ENCODE data around the gene SMC1B. TPM values are rescaled to one million over a fixed set of nuclear protein-coding genes. Genes with fewer than 3 reads are reported as not detected.

SMC1B gene
- total and polyA plus RNA-seq, 4 donors = 0.02 to 0.05 TPM; not detected in 2

GRCh38 chr22:45343143-45343542 is 70.3 kb downstream of the SMC1B start:
- Histone ChIP-seq H3K9me3 (ENCODE audit: control insufficient read depth in 4 of 4, low read length in 3 of 4) (no peaks in the 10 kb centered on the region), H3K4me3 (ENCODE audit: low read depth in 1 of 3, low read length in 3 of 3) (no peak overlapping the region), H3K27ac (ENCODE audit: low read depth in 1 of 2, low read length in 2 of 2) (no peak overlapping the region), H3K4me1 (ENCODE audit: control insufficient read depth in 4 of 4, insufficient read depth in 4 of 4, low read length in 3 of 4) (no peaks in the 10 kb centered on the region), H3K9ac (ENCODE audit: low read depth in 1 of 2, low read length in 2 of 2) (no peak overlapping the region), H3K27me3 (ENCODE audit: control insufficient read depth in 4 of 4, insufficient read depth in 4 of 4, low read length in 3 of 4) (no peaks in the 10 kb centered on the region), H3K36me3 (ENCODE audit: control insufficient read depth in 4 of 4, insufficient read depth in 3 of 4, low read depth in 1 of 4, low read length in 3 of 4) (peaks cover 0 to 19% (median 4%) of the 10 kb centered on the region in 4 donors)
- no peak for DNase-seq (ENCODE audit: low spot score)
- WGBS = 83% methylated on average over 8 of the region's 8 CpGs
- peak; percentile 77 for TF ChIP-seq NR2F2 (IDR thresholded peaks at IDR 0.05)
- TF ChIP-seq, protein P1, sequence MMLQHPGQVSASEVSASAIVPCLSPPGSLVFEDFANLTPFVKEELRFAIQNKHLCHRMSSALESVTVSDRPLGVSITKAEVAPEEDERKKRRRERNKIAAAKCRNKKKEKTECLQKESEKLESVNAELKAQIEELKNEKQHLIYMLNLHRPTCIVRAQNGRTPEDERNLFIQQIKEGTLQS (IDR thresholded peaks at IDR 0.05) = no peak
- TF ChIP-seq, protein P2, sequence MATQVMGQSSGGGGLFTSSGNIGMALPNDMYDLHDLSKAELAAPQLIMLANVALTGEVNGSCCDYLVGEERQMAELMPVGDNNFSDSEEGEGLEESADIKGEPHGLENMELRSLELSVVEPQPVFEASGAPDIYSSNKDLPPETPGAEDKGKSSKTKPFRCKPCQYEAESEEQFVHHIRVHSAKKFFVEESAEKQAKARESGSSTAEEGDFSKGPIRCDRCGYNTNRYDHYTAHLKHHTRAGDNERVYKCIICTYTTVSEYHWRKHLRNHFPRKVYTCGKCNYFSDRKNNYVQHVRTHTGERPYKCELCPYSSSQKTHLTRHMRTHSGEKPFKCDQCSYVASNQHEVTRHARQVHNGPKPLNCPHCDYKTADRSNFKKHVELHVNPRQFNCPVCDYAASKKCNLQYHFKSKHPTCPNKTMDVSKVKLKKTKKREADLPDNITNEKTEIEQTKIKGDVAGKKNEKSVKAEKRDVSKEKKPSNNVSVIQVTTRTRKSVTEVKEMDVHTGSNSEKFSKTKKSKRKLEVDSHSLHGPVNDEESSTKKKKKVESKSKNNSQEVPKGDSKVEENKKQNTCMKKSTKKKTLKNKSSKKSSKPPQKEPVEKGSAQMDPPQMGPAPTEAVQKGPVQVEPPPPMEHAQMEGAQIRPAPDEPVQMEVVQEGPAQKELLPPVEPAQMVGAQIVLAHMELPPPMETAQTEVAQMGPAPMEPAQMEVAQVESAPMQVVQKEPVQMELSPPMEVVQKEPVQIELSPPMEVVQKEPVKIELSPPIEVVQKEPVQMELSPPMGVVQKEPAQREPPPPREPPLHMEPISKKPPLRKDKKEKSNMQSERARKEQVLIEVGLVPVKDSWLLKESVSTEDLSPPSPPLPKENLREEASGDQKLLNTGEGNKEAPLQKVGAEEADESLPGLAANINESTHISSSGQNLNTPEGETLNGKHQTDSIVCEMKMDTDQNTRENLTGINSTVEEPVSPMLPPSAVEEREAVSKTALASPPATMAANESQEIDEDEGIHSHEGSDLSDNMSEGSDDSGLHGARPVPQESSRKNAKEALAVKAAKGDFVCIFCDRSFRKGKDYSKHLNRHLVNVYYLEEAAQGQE (IDR thresholded peaks at IDR 0.05) = no peak

- Histone ChIP-seq H3K4me3 (ENCODE audit: low read depth in 1 of 3, low read length in 3 of 3) (no peak overlapping the region), H3K36me3 (ENCODE audit: control insufficient read depth in 4 of 4, insufficient read depth in 3 of 4, low read depth in 1 of 4, low read length in 3 of 4) (peaks cover 0 to 18% (median 4%) of the 10 kb centered on the region in 4 donors), H3K9me3 (ENCODE audit: control insufficient read depth in 4 of 4, low read length in 3 of 4) (no peaks in the 10 kb centered on the region), H3K27ac (ENCODE audit: low read depth in 1 of 2, low read length in 2 of 2) (no peak overlapping the region), H3K27me3 (ENCODE audit: control insufficient read depth in 4 of 4, insufficient read depth in 4 of 4, low read length in 3 of 4) (no peaks in the 10 kb centered on the region), H3K4me1 (ENCODE audit: control insufficient read depth in 4 of 4, insufficient read depth in 4 of 4, low read length in 3 of 4) (peaks cover 2 to 12% (median 11%) of the 10 kb centered on the region in 4 donors), H3K9ac (ENCODE audit: low read depth in 1 of 2, low read length in 2 of 2) (no peak overlapping the region)
- no peak for TF ChIP-seq EGR1 (IDR thresholded peaks at IDR 0.05; ENCODE audit: low read depth in 2 of 2)
- TF ChIP-seq FOXA1 (IDR thresholded peaks at IDR 0.05) = no peak
- TF ChIP-seq MAX (IDR thresholded peaks at IDR 0.05) = no peak
- TF ChIP-seq RAD21 (IDR thresholded peaks at IDR 0.05) = no peak
- no peak for TF ChIP-seq TAF1 (conservative IDR thresholded peaks at IDR 0.05)
- no peak for TF ChIP-seq HNF4A (conservative IDR thresholded peaks at IDR 0.05)
- no peak for TF ChIP-seq HNF4G (IDR thresholded peaks at IDR 0.05)
- TF ChIP-seq, protein P1 (IDR thresholded peaks at IDR 0.05) = no peak
- TF ChIP-seq NR2F2 (IDR thresholded peaks at IDR 0.05) = no peak
- no peak for TF ChIP-seq GABPA (IDR thresholded peaks at IDR 0.05 in 1 of 2, conservative IDR thresholded peaks at IDR 0.05 in 1 of 2)
- TF ChIP-seq, protein P2 (IDR thresholded peaks at IDR 0.05) = no peak
- TF ChIP-seq RXRA (IDR thresholded peaks at IDR 0.05) = no peak
- no peak for TF ChIP-seq CTCF (IDR thresholded peaks at IDR 0.05; ENCODE audit: low read depth, low read length, missing input control)
- TF ChIP-seq ZBTB33 (IDR thresholded peaks at IDR 0.05) = no peak
- no peak for TF ChIP-seq FOXA2 (IDR thresholded peaks at IDR 0.05)
- peak; percentile 45 for DNase-seq (ENCODE audit: low spot score)
- 69% methylated on average over 6 of the region's 6 CpGs for WGBS
Observed at GRCh38 chr22:45341498-45341897, 71.9 kb downstream of the SMC1B start.
